Activated CD8-positive, alpha-beta T cell treated with anti-CD3 and anti-CD28 coated beads, Interleukin-2, amount 10 ng/mL, durations not matched to agents 7 days and 5 days (primary cell): ENCODE data around the gene FPGT. TPM values are rescaled to one million over a fixed set of nuclear protein-coding genes. Genes with fewer than 3 reads are reported as not detected.

ENCODE experiments used
- total RNA-seq, 2 experiments: library from RNA; stranded (reverse); gene quantifications; one replicate each; pipeline ENCODE4 v1.2.3, GENCODE V29; 2021

Gene FPGT
- total RNA-seq, 2 experiments from 2014 or later = 8.5 to 8.6 TPM

Other genes with a start within 250 kb of the FPGT start
- under 1 TPM; 0.37 to 0.45 TPM for gene LRRIQ3, start 66 bp upstream of the FPGT start, total RNA-seq
- not detected for gene TNNI3K, start 37.1 kb downstream of the FPGT start, total RNA-seq